Ishikawa (cell line): ENCODE measurements around the gene PIK3CD.

Source experiments
- CEBPB ChIP-seq: IDR thresholded peaks from 2 replicates; pipeline ENCODE4 v1.6.1; 2012
- CREB1 ChIP-seq: IDR thresholded peaks from 2 replicates; pipeline ENCODE4 v1.6.1; 2012; ENCODE audit warnings: low read depth
- EGR1 ChIP-seq: IDR thresholded peaks from 2 replicates; pipeline ENCODE4 v1.6.1; 2012
- EP300 ChIP-seq: IDR thresholded peaks from 2 replicates; pipeline ENCODE4 v1.6.1; 2012; ENCODE audit warnings: borderline replicate concordance
- FOXM1 ChIP-seq: IDR thresholded peaks from 2 replicates; pipeline ENCODE4 v1.6.1; 2012; ENCODE audit warnings: low read depth, borderline replicate concordance
- MAX ChIP-seq: IDR thresholded peaks from 2 replicates; pipeline ENCODE4 v1.6.1; 2012
- NFIC ChIP-seq: IDR thresholded peaks from 2 replicates; pipeline ENCODE4 v1.6.1; 2012
- RAD21 ChIP-seq: IDR thresholded peaks from 2 replicates; pipeline ENCODE4 v1.6.1; 2012; ENCODE audit warnings: low read depth
- REST ChIP-seq: IDR thresholded peaks from 2 replicates; pipeline ENCODE4 v1.6.1; 2012; ENCODE audit warnings: low read depth, mild to moderate bottlenecking
- TAF1 ChIP-seq: IDR thresholded peaks from 2 replicates; pipeline ENCODE4 v1.6.1; 2012; ENCODE audit warnings: low read depth, mild to moderate bottlenecking
- TCF12 ChIP-seq: IDR thresholded peaks from 2 replicates; pipeline ENCODE4 v1.6.1; 2012; ENCODE audit warnings: low read depth
- TEAD4 ChIP-seq: IDR thresholded peaks from 2 replicates; pipeline ENCODE4 v1.6.1; 2012
- USF1 ChIP-seq: IDR thresholded peaks from 2 replicates; pipeline ENCODE4 v1.6.1; 2012
- YY1 ChIP-seq: IDR thresholded peaks from 2 replicates; pipeline ENCODE4 v1.6.1; 2012; ENCODE audit warnings: low read depth
- ZBTB7A ChIP-seq: IDR thresholded peaks from 2 replicates; pipeline ENCODE4 v1.6.1; 2012; ENCODE audit warnings: low read depth

PIK3CD gene

GRCh38 chr1:9719978-9720722, 68.6 kb downstream of the PIK3CD start:
- no peak for TF ChIP-seq MAX
- no peak for TF ChIP-seq NFIC
- TF ChIP-seq TCF12: no peak
- TF ChIP-seq EGR1: no peak
- no peak for TF ChIP-seq USF1
- TF ChIP-seq TEAD4: no peak
- TF ChIP-seq TAF1: no peak
- TF ChIP-seq RAD21: no peak
- no peak for TF ChIP-seq ZBTB7A
- TF ChIP-seq CEBPB: no peak
- TF ChIP-seq REST: no peak

GRCh38 chr1:9720785-9721605, 69.5 kb downstream of the PIK3CD start:
- TF ChIP-seq TEAD4 (no peak), CREB1 (no peak), RAD21 (no peak), NFIC (no peak), TAF1 (no peak), ZBTB7A (no peak), MAX (no peak), CEBPB (no peak), EGR1 (no peak), REST (no peak), TCF12 (no peak), USF1 (no peak), EP300 (no peak), FOXM1 (no peak), YY1 (no peak)

- TF ChIP-seq ZBTB7A: peak; percentile 61; the same call in 1 of the 2 replicates
- no peak for TF ChIP-seq EP300
- TF ChIP-seq RAD21: peak; percentile 21; the same call in 1 of the 2 replicates
These were observed 70.3 kb downstream of the PIK3CD start for GRCh38 chr1:9721606-9722377.

GRCh38 chr1:9722378-9722749, 70.8 kb downstream of the PIK3CD start:
- TF ChIP-seq EGR1: no peak
- no peak for TF ChIP-seq ZBTB7A
- TF ChIP-seq REST: no peak
- TF ChIP-seq RAD21: no peak
- no peak for TF ChIP-seq TCF12
- TF ChIP-seq CREB1: no peak
- no peak for TF ChIP-seq EP300
- TF ChIP-seq USF1: no peak
- TF ChIP-seq FOXM1: no peak
- TF ChIP-seq CEBPB: no peak
